HUDEP-2 (cell line): ENCODE data around the gene ANKLE2.
"Not testable (repeated sequence)": the region's sequence is repeated elsewhere in the genome, so short reads cannot be mapped to it uniquely, and the experiment has no call there.

Experiments
- DNase-seq, 76 experiments: peaks; one replicate each; lab custom pipeline; 2025; ENCODE audit not compliant: unreplicated experiment in 76 of 76; lab: John Stamatoyannopoulos, UW

ANKLE2 gene

GRCh38 chr12:132761032-132761920, at the start of gene ANKLE2:
ANKLE2 (minus strand) TSS chr12:132761832; CDS start chr12:132761798, 34 bp downstream.
- DNase-seq: peak in 37 of 76 experiments; percentile 1 to 55 (median 28)

GRCh38 chr12:132809391-132809790, 47.8 kb upstream of the ANKLE2 start:
- peak in 30 of 76 experiments; percentile 4 to 47 (median 20) for DNase-seq

GRCh38 chr12:132807295-132808092, 45.9 kb upstream of the ANKLE2 start:
- DNase-seq: peak in 13 of 76 experiments; percentile 1 to 29 (median 12)

- no peak for DNase-seq
Observed at GRCh38 chr12:132806857-132807256, 45.2 kb upstream of the ANKLE2 start.

GRCh38 chr12:132804426-132804861, 42.8 kb upstream of the ANKLE2 start:
- no peak for DNase-seq

- DNase-seq: no peak
Observed at GRCh38 chr12:132803888-132804287, 42.3 kb upstream of the ANKLE2 start.

- DNase-seq: no peak
Observed at GRCh38 chr12:132803125-132803524, 41.5 kb upstream of the ANKLE2 start.

- no peak for DNase-seq
Observed at GRCh38 chr12:132801741-132802140, 40.1 kb upstream of the ANKLE2 start.

GRCh38 chr12:132798836-132799235, 37.2 kb upstream of the ANKLE2 start:
- DNase-seq: no peak

GRCh38 chr12:132797820-132798570, 36.4 kb upstream of the ANKLE2 start:
- no peak for DNase-seq

- no peak for DNase-seq
Observed at GRCh38 chr12:132795847-132796246, 34.2 kb upstream of the ANKLE2 start.

GRCh38 chr12:132791940-132792339, 30.3 kb upstream of the ANKLE2 start:
- DNase-seq: not testable (repeated sequence)

- DNase-seq: no peak
Observed at GRCh38 chr12:132789099-132789471, 27.5 kb upstream of the ANKLE2 start.

GRCh38 chr12:132788375-132789098, 26.9 kb upstream of the ANKLE2 start:
- peak in 3 of 76 experiments; percentile 2 to 7 (median 6) for DNase-seq

GRCh38 chr12:132787877-132788276, 26.2 kb upstream of the ANKLE2 start:
- DNase-seq: no peak

GRCh38 chr12:132786192-132786591, 24.6 kb upstream of the ANKLE2 start:
- no peak for DNase-seq

- no peak for DNase-seq
Observed at GRCh38 chr12:132784580-132784979, 22.9 kb upstream of the ANKLE2 start.

- no peak for DNase-seq
Observed at GRCh38 chr12:132783917-132784531, 22.4 kb upstream of the ANKLE2 start.

GRCh38 chr12:132781938-132782337, 20.3 kb upstream of the ANKLE2 start:
- no peak for DNase-seq
